HAP-1 (cell line): ENCODE results near the gene MAP3K20.
"Not testable (repeated sequence)": the region's sequence is repeated elsewhere in the genome, so short reads cannot be mapped to it uniquely, and the experiment has no call there.

Source experiments
- DNase-seq, 2 experiments: peaks; one replicate each; pipeline ENCODE4 v3.0.0-alpha.2; 2016 to 2020; ENCODE audit warnings: low spot score in 2 of 2
- H3K27me3 ChIP-seq: fragments of 250-450 bp; sonication (Bioruptor Pico); 2 replicates; pipeline ENCODE4 v1.5.1; 2020; ENCODE audit warnings: low read depth, mild to moderate bottlenecking, moderate library complexity
- H3K36me3 ChIP-seq: fragments of 250-450 bp; sonication (Bioruptor Pico); replicated peaks from 2 replicates; pipeline ENCODE4 v1.5.1; 2020; ENCODE audit warnings: mild to moderate bottlenecking
- H3K4me1 ChIP-seq: fragments of 250-450 bp; sonication (Bioruptor Pico); 2 replicates; pipeline ENCODE4 v1.5.1; 2020; ENCODE audit warnings: mild to moderate bottlenecking
- H3K4me3 ChIP-seq: fragments of 250-450 bp; sonication (Bioruptor Pico); 2 replicates; pipeline ENCODE4 v1.5.1; 2020; ENCODE audit warnings: mild to moderate bottlenecking, moderate library complexity
- H3K9me3 ChIP-seq: fragments of 250-450 bp; sonication (Bioruptor Pico); 2 replicates; pipeline ENCODE4 v1.5.1; 2020; ENCODE audit warnings: mild to moderate bottlenecking, moderate library complexity
- in situ Hi-C: fragments of 300-500 bp; cut with MboI; formaldehyde crosslinking; loops from 3 replicates; pipeline ENCODE4 v1.14.3; 2020; ENCODE audit warnings: low sequenced_read_pairs, inconsistent platforms, mixed read lengths

The MAP3K20 gene

GRCh38 chr2:173204316-173204715 lies 128.7 kb downstream of the MAP3K20 start:
- peak in 1 of 2 experiments; percentile 68 for DNase-seq
- Histone ChIP-seq H3K4me1 (peaks cover 11% of the 10 kb centered on the region; the same call in 1 of the 2 replicates), H3K27me3 (no peaks in the 10 kb centered on the region), H3K36me3 (no peaks in the 10 kb centered on the region), H3K4me3 (no peak overlapping the region), H3K9me3 (no peaks in the 10 kb centered on the region)
- in situ Hi-C loops: loop anchor here (25.0 kb wide), 1 partner anchor 392 kb away; no protein-coding TSS in a partner anchor

GRCh38 chr2:173205375-173205774 lies 129.7 kb downstream of the MAP3K20 start:
- H3K9me3 ChIP-seq: no peaks in the 10 kb centered on the region
- no peak for DNase-seq
- H3K4me1 ChIP-seq: peaks cover 13% of the 10 kb centered on the region
- H3K27me3 ChIP-seq: no peaks in the 10 kb centered on the region
- 0 out of 2 replicates have a peak, but pooled peaks cover 6% of the 10 kb centered on the region for H3K36me3 ChIP-seq
- in situ Hi-C loops: loop anchor here (25.0 kb wide), 1 partner anchor 393 kb away; no protein-coding TSS in a partner anchor
- no peak overlapping the region for H3K4me3 ChIP-seq

- H3K4me3 ChIP-seq, H3K36me3 ChIP-seq, H3K27me3 ChIP-seq, H3K9me3 ChIP-seq: not testable (repeated sequence)
- in situ Hi-C loops: loop anchor here (25.0 kb wide), 1 partner anchor 395 kb away; no protein-coding TSS in a partner anchor
- DNase-seq: peak; percentile 49 to 81
- peaks cover 15% of the 10 kb centered on the region for H3K4me1 ChIP-seq
Observed at GRCh38 chr2:173207124-173207523, 131.5 kb downstream of the MAP3K20 start.

GRCh38 chr2:173210270-173211196 lies 134.9 kb downstream of the MAP3K20 start:
- Histone ChIP-seq H3K9me3 (no peaks in the 10 kb centered on the region), H3K36me3 (0 out of 2 replicates have a peak, but pooled peaks cover 6% of the 10 kb centered on the region), H3K27me3 (no peaks in the 10 kb centered on the region), H3K4me3 (no peak overlapping the region), H3K4me1 (peaks cover 3% of the 10 kb centered on the region)
- in situ Hi-C loops: loop anchor here (5.0 to 25.0 kb wide), 2 partner anchors 183 to 398 kb away; no protein-coding TSS in a partner anchor
- DNase-seq: peak; percentile 74 to 77

- no peak for DNase-seq
- Histone ChIP-seq H3K9me3 (no peaks in the 10 kb centered on the region), H3K4me3 (no peak overlapping the region), H3K27me3 (no peaks in the 10 kb centered on the region), H3K4me1 (peaks cover 3% of the 10 kb centered on the region), H3K36me3 (0 out of 2 replicates have a peak, but pooled peaks cover 6% of the 10 kb centered on the region)
- in situ Hi-C loops: loop anchor here (5.0 to 25.0 kb wide), 2 partner anchors 186 to 401 kb away; no protein-coding TSS in a partner anchor
Observed at GRCh38 chr2:173213181-173213580, 137.5 kb downstream of the MAP3K20 start.

GRCh38 chr2:173214213-173214612 lies 138.6 kb downstream of the MAP3K20 start:
- no peak overlapping the region for H3K4me3 ChIP-seq
- no peaks in the 10 kb centered on the region for H3K9me3 ChIP-seq
- no peaks in the 10 kb centered on the region for H3K27me3 ChIP-seq
- H3K4me1 ChIP-seq: peaks cover 3% of the 10 kb centered on the region
- DNase-seq: no peak
- H3K36me3 ChIP-seq: 0 out of 2 replicates have a peak, but pooled peaks cover 6% of the 10 kb centered on the region
- in situ Hi-C loops: loop anchor here (5.0 to 25.0 kb wide), 2 partner anchors 187 to 402 kb away; no protein-coding TSS in a partner anchor

- in situ Hi-C loops: loop anchor here (25.0 kb wide), 1 partner anchor 403 kb away; no protein-coding TSS in a partner anchor
- Histone ChIP-seq H3K36me3 (no peaks in the 10 kb centered on the region), H3K27me3 (no peaks in the 10 kb centered on the region), H3K4me3 (no peak overlapping the region), H3K4me1 (peaks cover 2% of the 10 kb centered on the region), H3K9me3 (no peaks in the 10 kb centered on the region)
- no peak for DNase-seq
Observed at GRCh38 chr2:173215316-173215715, 139.7 kb downstream of the MAP3K20 start.

GRCh38 chr2:173216051-173216450 lies 140.4 kb downstream of the MAP3K20 start:
- H3K27me3 ChIP-seq: no peaks in the 10 kb centered on the region
- no peak overlapping the region for H3K4me3 ChIP-seq
- no peaks in the 10 kb centered on the region for H3K4me1 ChIP-seq
- in situ Hi-C loops: loop anchor here (25.0 kb wide), 1 partner anchor 404 kb away; no protein-coding TSS in a partner anchor
- H3K36me3 ChIP-seq: no peaks in the 10 kb centered on the region
- no peaks in the 10 kb centered on the region for H3K9me3 ChIP-seq
- no peak for DNase-seq

GRCh38 chr2:173216668-173217067 lies 141.0 kb downstream of the MAP3K20 start:
- no peaks in the 10 kb centered on the region for H3K4me1 ChIP-seq
- in situ Hi-C loops: loop anchor here (25.0 kb wide), 1 partner anchor 404 kb away; no protein-coding TSS in a partner anchor
- DNase-seq: no peak
- no peaks in the 10 kb centered on the region for H3K27me3 ChIP-seq
- no peaks in the 10 kb centered on the region for H3K36me3 ChIP-seq
- no peaks in the 10 kb centered on the region for H3K9me3 ChIP-seq
- H3K4me3 ChIP-seq: no peak overlapping the region

- no peaks in the 10 kb centered on the region for H3K4me1 ChIP-seq
- in situ Hi-C loops: loop anchor here (25.0 kb wide), 1 partner anchor 405 kb away; no protein-coding TSS in a partner anchor
- no peaks in the 10 kb centered on the region for H3K36me3 ChIP-seq
- no peak for DNase-seq
- H3K4me3 ChIP-seq: no peak overlapping the region
- H3K27me3 ChIP-seq: no peaks in the 10 kb centered on the region
- H3K9me3 ChIP-seq: no peaks in the 10 kb centered on the region
Observed at GRCh38 chr2:173217116-173217840, 141.6 kb downstream of the MAP3K20 start.

GRCh38 chr2:173218326-173219056 lies 142.8 kb downstream of the MAP3K20 start:
- Histone ChIP-seq H3K27me3 (no peaks in the 10 kb centered on the region), H3K4me1 (no peaks in the 10 kb centered on the region), H3K36me3 (no peaks in the 10 kb centered on the region), H3K9me3 (no peaks in the 10 kb centered on the region), H3K4me3 (no peak overlapping the region)
- DNase-seq: no peak
- in situ Hi-C loops: loop anchor here (25.0 kb wide), 1 partner anchor 406 kb away; no protein-coding TSS in a partner anchor

- Histone ChIP-seq H3K36me3 (no peaks in the 10 kb centered on the region), H3K4me3 (no peak overlapping the region), H3K27me3 (no peaks in the 10 kb centered on the region), H3K4me1 (0 out of 2 replicates have a peak, but pooled peaks cover under 1% of the 10 kb centered on the region), H3K9me3 (no peaks in the 10 kb centered on the region)
- DNase-seq: no peak
- in situ Hi-C loops: loop anchor here (25.0 kb wide), 1 partner anchor 409 kb away; no protein-coding TSS in a partner anchor
Observed at GRCh38 chr2:173221132-173221695, 145.6 kb downstream of the MAP3K20 start.
